BLaER1 (cell line): Measurements from ENCODE around the gene YKT6.

ENCODE experiments used
- H3K27ac ChIP-seq: shearing (Covaris generic); formaldehyde crosslinking; 2 replicates; pipeline ENCODE4 v1.8.1; 2022
- H3K27me3 ChIP-seq: shearing (Covaris generic); formaldehyde crosslinking; 2 replicates; pipeline ENCODE4 v1.8.1; 2022
- H3K36me3 ChIP-seq: shearing (Covaris generic); formaldehyde crosslinking; 2 replicates; pipeline ENCODE4 v1.8.1; 2022
- H3K4me1 ChIP-seq: shearing (Covaris generic); formaldehyde crosslinking; 2 replicates; pipeline ENCODE4 v1.8.1; 2022
- H3K4me2 ChIP-seq: shearing (Covaris generic); formaldehyde crosslinking; 2 replicates; pipeline ENCODE4 v1.8.1; 2022
- H3K4me3 ChIP-seq: shearing (Covaris generic); formaldehyde crosslinking; 2 replicates; pipeline ENCODE4 v1.8.1; 2022
- H3K9ac ChIP-seq: shearing (Covaris generic); formaldehyde crosslinking; 2 replicates; pipeline ENCODE4 v1.8.1; 2022
- H3K9me3 ChIP-seq: shearing (Covaris generic); formaldehyde crosslinking; 2 replicates; pipeline ENCODE4 v1.8.1; 2022
- H4K20me1 ChIP-seq: shearing (Covaris generic); formaldehyde crosslinking; 2 replicates; pipeline ENCODE4 v1.8.1; 2022
- Cebpa-rat ChIP-seq: shearing (Covaris generic); IDR thresholded peaks from 2 replicates; pipeline ENCODE4 v1.8.1; 2022

The YKT6 gene

GRCh38 chr7:44251269-44251668 lies 50.5 kb downstream of the YKT6 start:
- TF ChIP-seq Cebpa-rat: no peak
- Histone ChIP-seq H3K9ac (no peak overlapping the region), H3K4me2 (no peak overlapping the region), H3K4me1 (peaks cover 5% of the 10 kb centered on the region; the same call in 1 of the 2 replicates), H3K4me3 (no peak overlapping the region), H3K27me3 (no peaks in the 10 kb centered on the region), H4K20me1 (no peaks in the 10 kb centered on the region), H3K9me3 (no peaks in the 10 kb centered on the region), H3K36me3 (no peaks in the 10 kb centered on the region), H3K27ac (no peak overlapping the region)

GRCh38 chr7:44251881-44252280 lies 51.1 kb downstream of the YKT6 start:
- Histone ChIP-seq H3K27ac (no peak overlapping the region), H3K27me3 (no peaks in the 10 kb centered on the region), H3K9ac (no peak overlapping the region), H4K20me1 (no peaks in the 10 kb centered on the region), H3K9me3 (no peaks in the 10 kb centered on the region), H3K36me3 (no peaks in the 10 kb centered on the region), H3K4me3 (no peak overlapping the region), H3K4me1 (peaks cover 9% of the 10 kb centered on the region), H3K4me2 (no peak overlapping the region)
- no peak for TF ChIP-seq Cebpa-rat

GRCh38 chr7:44256459-44256858 lies 55.7 kb downstream of the YKT6 start:
- H4K20me1 ChIP-seq: no peaks in the 10 kb centered on the region
- no peaks in the 10 kb centered on the region for H3K36me3 ChIP-seq
- H3K4me2 ChIP-seq: no peak overlapping the region
- H3K27ac ChIP-seq: peak overlapping the region; percentile 78
- no peaks in the 10 kb centered on the region for H3K9me3 ChIP-seq
- H3K27me3 ChIP-seq: no peaks in the 10 kb centered on the region
- H3K4me1 ChIP-seq: peaks cover 53% of the 10 kb centered on the region
- no peak overlapping the region for H3K9ac ChIP-seq
- TF ChIP-seq Cebpa-rat: no peak
- no peak overlapping the region for H3K4me3 ChIP-seq

GRCh38 chr7:44257213-44257612 lies 56.4 kb downstream of the YKT6 start:
- no peak for TF ChIP-seq Cebpa-rat
- Histone ChIP-seq H3K27ac (peak overlapping the region; percentile 78), H4K20me1 (no peaks in the 10 kb centered on the region), H3K4me1 (peaks cover 61% of the 10 kb centered on the region), H3K9ac (peak overlapping the region; percentile 30; the same call in 1 of the 2 replicates), H3K27me3 (no peaks in the 10 kb centered on the region), H3K4me3 (no peak overlapping the region), H3K4me2 (peak overlapping the region; percentile 73), H3K9me3 (no peaks in the 10 kb centered on the region), H3K36me3 (no peaks in the 10 kb centered on the region)

- TF ChIP-seq Cebpa-rat: no peak
- Histone ChIP-seq H3K4me1 (peaks cover 67% of the 10 kb centered on the region), H3K4me3 (no peak overlapping the region), H3K4me2 (peak overlapping the region; percentile 73), H3K27ac (peak overlapping the region; percentile 78), H3K36me3 (no peaks in the 10 kb centered on the region), H3K9me3 (no peaks in the 10 kb centered on the region), H4K20me1 (no peaks in the 10 kb centered on the region), H3K9ac (peak overlapping the region; percentile 50), H3K27me3 (no peaks in the 10 kb centered on the region)
These were observed 57.0 kb downstream of the YKT6 start for GRCh38 chr7:44257618-44258422.

- H3K27ac ChIP-seq: peak overlapping the region; percentile 62
- TF ChIP-seq Cebpa-rat: no peak
- no peak overlapping the region for H3K4me3 ChIP-seq
- H4K20me1 ChIP-seq: no peaks in the 10 kb centered on the region
- H3K4me2 ChIP-seq: peak overlapping the region; percentile 73
- no peaks in the 10 kb centered on the region for H3K36me3 ChIP-seq
- no peaks in the 10 kb centered on the region for H3K27me3 ChIP-seq
- no peaks in the 10 kb centered on the region for H3K9me3 ChIP-seq
- peaks cover 68% of the 10 kb centered on the region for H3K4me1 ChIP-seq
- H3K9ac ChIP-seq: peak overlapping the region; percentile 50
These were observed 57.6 kb downstream of the YKT6 start for GRCh38 chr7:44258423-44258760.

GRCh38 chr7:44258865-44259546 lies 58.2 kb downstream of the YKT6 start:
- H3K27ac ChIP-seq: peak overlapping the region; percentile 62
- no peak overlapping the region for H3K4me3 ChIP-seq

GRCh38 chr7:44259547-44260457 lies 59.0 kb downstream of the YKT6 start:
- TF ChIP-seq Cebpa-rat: no peak
- peak overlapping the region; percentile 62 for H3K27ac ChIP-seq

More at GRCh38 chr7:44258865-44259546, 58.2 kb downstream of the YKT6 start:
- no peaks in the 10 kb centered on the region for H3K27me3 ChIP-seq
- no peaks in the 10 kb centered on the region for H3K36me3 ChIP-seq
- no peak for TF ChIP-seq Cebpa-rat
- peaks cover 72% of the 10 kb centered on the region for H3K4me1 ChIP-seq
- no peaks in the 10 kb centered on the region for H3K9me3 ChIP-seq
- peak overlapping the region; percentile 73 for H3K4me2 ChIP-seq
- no peaks in the 10 kb centered on the region for H4K20me1 ChIP-seq
- peak overlapping the region; percentile 50 for H3K9ac ChIP-seq

GRCh38 chr7:44261240-44261639 lies 60.5 kb downstream of the YKT6 start:
- peaks cover 89% of the 10 kb centered on the region for H3K4me1 ChIP-seq
- H3K9ac ChIP-seq: peak overlapping the region; percentile 53
- no peaks in the 10 kb centered on the region for H3K27me3 ChIP-seq
- no peaks in the 10 kb centered on the region for H3K36me3 ChIP-seq
- H3K4me3 ChIP-seq: no peak overlapping the region
- peak overlapping the region; percentile 72 for H3K27ac ChIP-seq
- no peaks in the 10 kb centered on the region for H4K20me1 ChIP-seq
- H3K9me3 ChIP-seq: no peaks in the 10 kb centered on the region
- peak overlapping the region; percentile 81 for H3K4me2 ChIP-seq
- no peak for TF ChIP-seq Cebpa-rat

More at GRCh38 chr7:44259547-44260457, 59.0 kb downstream of the YKT6 start:
- H3K9me3 ChIP-seq: no peaks in the 10 kb centered on the region
- no peaks in the 10 kb centered on the region for H3K36me3 ChIP-seq
- no peaks in the 10 kb centered on the region for H3K27me3 ChIP-seq
- H3K4me2 ChIP-seq: peak overlapping the region; percentile 81; the same call in 1 of the 2 replicates
- H3K9ac ChIP-seq: peak overlapping the region; percentile 53; the same call in 1 of the 2 replicates
- no peaks in the 10 kb centered on the region for H4K20me1 ChIP-seq
- H3K4me3 ChIP-seq: no peak overlapping the region
- peaks cover 77% of the 10 kb centered on the region for H3K4me1 ChIP-seq
